ENCODE measurements around the gene NPC1.
"Not testable (repeated sequence)": the region's sequence is repeated elsewhere in the genome, so short reads cannot be mapped to it uniquely, and the experiment has no call there.

NPC1 gene

GRCh38 chr18:23586249-23587196, at the start of gene NPC1:
Gene NPC1, minus strand, starts transcription at chr18:23586506. Its CDS starts 163 bp downstream, at chr18:23586343.
- peak; percentile 92 to 93 for DNase-seq

GRCh38 chr18:23636071-23636399, 49.7 kb upstream of the NPC1 start:
- DNase-seq = no peak

DNA sequence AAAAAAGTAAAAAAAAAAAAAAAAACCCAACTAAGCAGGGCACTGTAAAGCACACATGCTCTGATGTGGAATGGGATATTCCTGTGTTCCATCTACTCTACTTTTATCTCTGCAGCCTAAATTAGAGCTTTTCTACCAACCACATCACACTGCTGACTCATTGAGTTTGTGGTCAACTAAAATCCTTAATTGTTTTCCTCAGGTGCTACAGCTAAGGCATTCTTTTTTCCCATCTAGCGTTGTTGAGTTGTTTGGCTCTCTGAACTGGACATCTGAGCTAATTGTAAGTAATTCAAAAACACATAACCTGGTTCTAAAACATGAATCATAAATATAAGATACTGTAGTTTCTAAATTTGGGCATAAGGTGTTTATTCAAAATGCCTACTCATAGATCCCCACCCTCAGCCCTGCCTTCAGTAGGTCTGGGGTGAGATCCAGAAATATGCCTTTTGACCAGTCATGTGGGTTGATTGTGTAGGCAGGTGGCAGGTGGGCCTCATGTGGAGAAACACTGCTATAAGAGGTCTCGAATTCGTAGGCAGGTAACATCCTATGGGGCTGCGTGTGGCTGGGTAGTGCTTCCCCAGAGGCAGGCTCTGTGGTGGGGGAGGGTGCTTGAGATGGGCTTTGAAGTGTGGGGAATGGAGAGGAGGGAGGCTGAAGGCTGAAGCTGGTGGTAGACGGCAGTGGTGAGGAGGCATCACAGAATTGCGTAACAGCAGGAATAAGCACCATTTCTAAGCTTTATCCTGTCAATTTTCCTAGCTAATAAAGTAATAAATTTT, 49.2 kb upstream of the NPC1 start:
- DNase-seq = no peak

GRCh38 chr18:23634692-23635091, 48.4 kb upstream of the NPC1 start:
- DNase-seq = no peak

GRCh38 chr18:23632615-23633014, 46.3 kb upstream of the NPC1 start:
- no peak for DNase-seq

- no peak for DNase-seq
Observed at GRCh38 chr18:23631746-23632145, 45.4 kb upstream of the NPC1 start.

- no peak for DNase-seq
Observed at GRCh38 chr18:23631312-23631711, 45.0 kb upstream of the NPC1 start.

DNA sequence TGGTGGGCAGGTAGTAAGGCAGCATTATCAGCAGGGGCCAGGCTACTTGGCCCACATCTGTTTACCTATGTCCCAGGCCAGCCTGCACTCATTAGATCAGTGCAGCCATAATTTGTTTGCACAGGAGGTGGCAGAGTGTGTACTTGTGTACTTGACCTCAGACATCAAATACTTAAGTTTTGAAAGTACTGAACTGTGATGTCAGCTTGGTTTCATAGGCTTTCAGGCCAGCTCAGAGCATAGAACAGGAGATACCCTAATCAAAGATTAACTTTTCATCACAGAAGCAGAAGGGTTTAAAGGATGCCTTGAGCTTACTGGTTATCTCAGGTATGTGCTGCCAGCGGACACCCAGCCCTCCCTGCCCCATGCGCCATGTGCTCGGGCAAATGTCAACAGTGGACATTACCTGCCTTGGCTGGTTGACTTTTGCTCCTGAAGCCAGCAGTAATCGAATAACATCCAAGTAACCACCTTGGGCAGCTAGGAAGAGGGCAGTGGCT, 43.2 kb upstream of the NPC1 start:
- DNase-seq = no peak

- no peak for DNase-seq
Observed at GRCh38 chr18:23627970-23628369, 41.7 kb upstream of the NPC1 start.

GRCh38 chr18:23627321-23627720, 41.0 kb upstream of the NPC1 start:
- DNase-seq = no peak

- DNase-seq = no peak
Observed at GRCh38 chr18:23626451-23627279, 40.4 kb upstream of the NPC1 start.

- DNase-seq = no peak
Observed at GRCh38 chr18:23623040-23623439, 36.7 kb upstream of the NPC1 start.

- DNase-seq = peak in 1 of 2 donors; percentile 3
Observed at GRCh38 chr18:23619388-23619881, 33.1 kb upstream of the NPC1 start.

DNA sequence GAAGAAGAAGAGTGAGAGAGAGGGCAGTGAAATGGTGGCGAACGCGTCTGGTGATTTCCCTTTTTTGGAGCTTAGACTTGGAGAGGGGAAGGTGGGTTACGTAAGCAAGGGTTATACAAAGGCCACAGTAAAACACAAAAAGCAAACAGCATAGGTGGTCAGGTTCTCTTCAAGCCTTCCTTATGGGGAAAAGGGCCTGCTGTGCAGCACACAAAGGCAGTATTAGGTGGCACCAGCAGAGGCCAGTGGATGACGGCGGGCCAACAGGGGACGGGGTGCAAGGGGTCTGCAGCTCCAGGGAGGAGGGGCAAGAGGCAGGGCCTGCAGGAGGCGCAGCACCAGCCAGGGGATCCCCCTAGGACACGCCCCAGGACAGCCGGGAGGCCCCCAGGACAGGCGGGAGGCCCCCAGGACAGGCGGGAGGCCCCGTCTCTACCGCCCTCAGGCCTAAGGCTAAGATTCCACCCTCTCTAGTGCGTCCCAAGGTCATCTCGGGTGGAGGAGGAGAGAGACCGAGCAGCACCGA, 32.6 kb upstream of the NPC1 start:
- DNase-seq = no peak

- DNase-seq = no peak
Observed at GRCh38 chr18:23617412-23618014, 31.2 kb upstream of the NPC1 start.

GRCh38 chr18:23616258-23616657, 30.0 kb upstream of the NPC1 start:
- DNase-seq = no peak

DNA sequence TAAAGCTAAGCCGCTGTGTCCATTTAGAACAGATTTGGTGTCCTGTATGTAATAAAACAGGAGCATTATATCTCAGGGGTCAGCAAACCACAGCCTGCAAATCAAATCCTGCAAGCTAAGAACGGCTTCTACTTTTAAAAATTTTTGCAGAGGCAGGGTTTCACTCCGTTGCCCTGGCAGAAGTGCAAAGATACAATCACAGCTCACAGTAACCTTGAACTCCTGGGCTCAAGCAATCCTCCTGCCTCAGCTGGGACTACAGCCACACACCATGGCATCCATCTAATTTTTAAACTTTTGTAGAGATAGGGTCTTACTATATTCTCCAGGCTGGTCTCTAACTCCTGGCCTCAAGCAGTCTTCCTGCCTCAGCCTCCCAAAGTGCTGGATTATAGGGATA, 28.6 kb upstream of the NPC1 start:
- DNase-seq = no peak

DNA sequence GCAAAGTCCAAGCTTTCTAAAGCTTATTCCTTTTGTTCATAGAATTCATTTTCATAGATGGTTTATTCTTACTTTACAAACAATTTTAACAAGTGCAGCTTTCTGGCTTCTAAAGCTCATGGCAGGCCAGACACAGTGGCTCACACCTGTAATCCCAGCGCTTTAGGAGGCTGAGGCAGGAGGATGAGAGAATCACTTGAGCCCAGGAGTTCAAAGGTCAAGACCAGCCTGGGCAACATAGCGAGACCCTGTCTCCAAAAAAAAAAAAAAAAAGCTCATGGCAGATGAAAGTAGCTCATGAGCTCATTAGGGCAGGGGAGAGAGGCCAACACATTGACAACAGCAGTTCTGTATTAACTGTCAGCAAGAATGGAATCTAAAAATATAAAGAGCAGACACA, 28.1 kb upstream of the NPC1 start:
- DNase-seq = no peak

GRCh38 chr18:23613091-23613475, 26.8 kb upstream of the NPC1 start:
- DNase-seq = not testable (repeated sequence)

DNA sequence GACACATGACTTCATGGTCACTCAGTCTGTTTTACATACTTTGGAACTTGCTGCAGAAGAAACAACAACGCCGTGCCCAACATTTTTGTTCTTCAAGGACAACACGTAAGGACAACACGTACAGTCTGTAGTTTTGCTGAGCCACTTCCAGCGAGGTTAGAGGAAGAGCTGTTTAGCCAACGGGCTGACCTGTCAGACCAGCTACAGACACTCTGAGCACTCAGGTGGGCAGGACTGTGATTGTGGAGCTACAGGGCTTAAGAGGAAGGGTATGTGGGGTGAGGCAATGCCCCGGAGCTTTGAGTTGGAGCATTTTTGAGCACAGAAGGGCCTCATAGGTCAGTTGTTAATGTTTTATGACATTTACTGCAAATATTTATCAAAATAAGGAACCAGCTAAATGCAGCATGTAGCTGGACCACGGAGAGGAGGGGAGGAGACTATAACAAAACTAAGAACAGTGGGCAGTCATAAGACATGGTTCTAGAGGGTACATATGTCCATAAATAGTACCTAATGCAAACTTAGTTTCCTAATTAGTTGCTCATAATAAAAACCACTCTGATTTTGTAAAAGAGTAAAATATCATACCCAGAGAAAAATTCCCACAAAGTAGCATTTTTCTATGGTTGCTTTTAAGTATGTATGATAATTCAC, 26.3 kb upstream of the NPC1 start:
- DNase-seq = no peak

DNA sequence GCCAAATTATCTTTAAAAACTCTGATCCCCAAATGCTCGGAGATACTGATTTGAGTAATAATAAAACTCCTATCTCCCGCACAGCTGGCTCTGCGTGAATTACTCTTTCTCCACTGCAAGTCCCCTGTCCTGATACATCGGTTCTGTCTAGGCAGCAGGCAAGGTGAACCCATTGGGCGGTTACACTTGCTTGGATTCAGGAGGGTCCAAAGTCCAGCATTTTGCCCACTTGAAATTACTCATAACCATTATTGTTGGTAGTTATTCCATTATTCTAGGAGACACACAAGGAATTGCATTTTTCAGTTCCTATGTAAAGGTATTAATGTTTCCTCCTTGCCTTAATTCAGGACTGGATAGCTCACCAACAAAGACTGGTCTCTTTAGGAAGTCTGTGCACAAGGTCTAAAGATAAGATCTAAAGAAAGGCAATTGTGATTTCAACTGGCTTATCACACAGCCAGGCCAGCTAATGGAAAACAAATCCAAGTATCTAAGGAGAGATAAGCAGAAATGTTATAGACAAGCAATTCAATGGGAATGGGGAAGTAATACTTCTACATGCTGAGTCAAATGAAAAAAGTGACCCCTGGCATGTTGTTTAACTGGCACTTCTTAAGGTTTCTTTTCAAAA, 23.2 kb upstream of the NPC1 start:
- no peak for DNase-seq

Data from CD4-positive, alpha-beta T cell treated with Interferon alpha-2 for 1 hour (primary cell).